Measurements from ENCODE around the gene USO1.

GRCh38 chr4:75724867-75725724, 719 bp downstream of the USO1 start:
- TF ChIP-seq POLR2AphosphoS5 (IDR thresholded peaks at IDR 0.05; ENCODE audit: insufficient read depth, low read depth, low read length): no peak
- TF ChIP-seq EZH2 (IDR thresholded peaks at IDR 0.05; ENCODE audit: borderline replicate concordance, low read depth, low read length, severe bottlenecking): no peak
- no peak for TF ChIP-seq POLR2A (IDR thresholded peaks at IDR 0.05; ENCODE audit: low read depth, low read length)
